H1 (cell line): ENCODE results near the gene RNF123. TPM values are rescaled to one million over a fixed set of nuclear protein-coding genes. Genes with fewer than 3 reads are reported as not detected.

Source experiments
- CTCF ChIA-PET: fragments of 300-600 bp; sonication (Branson Sonifier 250); formaldehyde crosslinking; loops from one replicate; lab custom pipeline; 2021; ENCODE audit not compliant: partially characterized antibody; lab: Charles Lee
- POLR2A ChIA-PET: fragments of 300-600 bp; sonication (Branson Sonifier 250); formaldehyde crosslinking; loops from one replicate; lab custom pipeline; 2021; ENCODE audit warnings: inconsistent platforms; ENCODE audit not compliant: partially characterized antibody; lab: Charles Lee
- DNase-seq, 2 experiments: peaks; one replicate each; pipeline versions ENCODE4 v3.0.0 to v3.0.0-alpha.2; 2010 to 2022; ENCODE audit warnings: low spot score in 2 of 2, low read depth in 1 of 2, mixed read lengths in 1 of 2
- FAIRE-seq: peaks from 2 replicates; lab custom pipeline; 2011; peaks lifted over from hg19 to GRCh38; lab: Jason Lieb, UNC
- H2AFZ ChIP-seq: 2 replicates; pipeline ENCODE4 v1.8.1; 2012; ENCODE audit warnings: low read length, inconsistent platforms
- H2AK5ac ChIP-seq: 2 replicates; pipeline ENCODE4 v1.6.1; 2013; ENCODE audit warnings: low read depth, low read length
- H2BK120ac ChIP-seq: replicated peaks from 2 replicates; pipeline ENCODE3; 2013; ENCODE audit warnings: low read depth, low read length, inconsistent platforms
- H2BK12ac ChIP-seq: 2 replicates; pipeline ENCODE4 v1.6.1; 2013; ENCODE audit warnings: low read depth, low read length
- H2BK15ac ChIP-seq: 2 replicates; pipeline ENCODE4 v1.6.1; 2013; ENCODE audit warnings: low read length
- H2BK20ac ChIP-seq: 2 replicates; pipeline ENCODE4 v1.6.1; 2013; ENCODE audit warnings: low read length
- H2BK5ac ChIP-seq: 2 replicates; pipeline ENCODE4 v1.6.1; 2013; ENCODE audit warnings: low read depth, low read length
- H3K14ac ChIP-seq: 2 replicates; pipeline ENCODE4 v1.6.1; 2013; ENCODE audit warnings: inconsistent platforms; ENCODE audit not compliant: insufficient read length
- H3K18ac ChIP-seq: 2 replicates; pipeline ENCODE4 v1.6.1; 2013; ENCODE audit warnings: low read length; ENCODE audit errors: extremely low read depth
- H3K23ac ChIP-seq: 2 replicates; pipeline ENCODE4 v1.6.1; 2013; ENCODE audit warnings: inconsistent platforms; ENCODE audit not compliant: insufficient read length
- H3K23me2 ChIP-seq: 2 replicates; pipeline ENCODE4 v1.6.1; 2013; ENCODE audit warnings: low read depth, low read length
- H3K27ac ChIP-seq: 2 replicates; pipeline ENCODE4 v1.6.1; 2011; ENCODE audit warnings: low read depth, low read length, inconsistent platforms
- H3K27me3 ChIP-seq, 4 experiments: replicated peaks in 1 of 4; 1 replicate in 1 of 4; 2 replicates in 3 of 4; pipeline versions ENCODE4 v1.6.1 to v1.8.1; 2011 to 2013; ENCODE audit warnings: low read length in 3 of 4, mild to moderate bottlenecking in 3 of 4, inconsistent platforms in 2 of 4, mixed read lengths in 2 of 4, moderate library complexity in 1 of 4; ENCODE audit not compliant: control insufficient read depth in 3 of 4, insufficient read depth in 3 of 4; ENCODE audit errors: extremely low read depth in 1 of 4
- H3K36me3 ChIP-seq, 4 experiments: 2 replicates each; pipeline versions ENCODE4 v1.6.1 to v1.8.1; 2011 to 2013; ENCODE audit warnings: mild to moderate bottlenecking in 4 of 4, low read length in 3 of 4, moderate library complexity in 2 of 4, control low read depth in 1 of 4, inconsistent platforms in 1 of 4; ENCODE audit not compliant: insufficient read depth in 4 of 4, control insufficient read depth in 2 of 4
- H3K4ac ChIP-seq: replicated peaks from 2 replicates; pipeline ENCODE3; 2013; ENCODE audit warnings: low read length, low read depth, mixed read lengths, inconsistent platforms; ENCODE audit not compliant: insufficient read length
- H3K4me1 ChIP-seq, 4 experiments: replicated peaks in 1 of 4; 1 replicate in 1 of 4; 2 replicates in 3 of 4; pipeline versions ENCODE4 v1.6.1 to v1.8.1; 2011 to 2013; ENCODE audit warnings: low read length in 3 of 4, inconsistent platforms in 2 of 4, mixed read lengths in 1 of 4; ENCODE audit not compliant: insufficient read depth in 4 of 4, control insufficient read depth in 3 of 4
- H3K4me2 ChIP-seq, 2 experiments: 2 replicates each; pipeline versions ENCODE4 v1.6.1 to v1.8.1; 2011 to 2013; ENCODE audit warnings: low read depth in 2 of 2, low read length in 2 of 2, control low read depth in 1 of 2, inconsistent platforms in 1 of 2, mild to moderate bottlenecking in 1 of 2; ENCODE audit not compliant: insufficient read depth in 1 of 2
- H3K4me3 ChIP-seq, 4 experiments: fragments of 200-600, 300-600 bp in 1 of 4; sonication (generic), shearing (Covaris generic), sonication (Bioruptor Twin) in 1 of 4; 2 replicates each; pipeline versions ENCODE4 v1.5.1 to v1.8.1; 2011 to 2016; ENCODE audit warnings: low read length in 4 of 4, low read depth in 3 of 4, control low read depth in 2 of 4, inconsistent platforms in 2 of 4, mild to moderate bottlenecking in 2 of 4, mixed read lengths in 1 of 4, moderate library complexity in 1 of 4; ENCODE audit not compliant: insufficient read depth in 2 of 4; ENCODE audit errors: extremely low read depth in 1 of 4
- H3K56ac ChIP-seq: replicated peaks from 2 replicates; pipeline ENCODE3; 2013; ENCODE audit warnings: low read depth, mild to moderate bottlenecking, mixed read lengths, low read length, inconsistent platforms; ENCODE audit not compliant: insufficient read length
- H3K79me1 ChIP-seq: 2 replicates; pipeline ENCODE4 v1.6.1; 2013; ENCODE audit warnings: low read depth, low read length, control low read depth
- H3K79me2 ChIP-seq, 2 experiments: 2 replicates each; pipeline versions ENCODE4 v1.6.1 to v1.8.1; 2012 to 2013; ENCODE audit warnings: low read length in 2 of 2, mild to moderate bottlenecking in 2 of 2, inconsistent platforms in 1 of 2; ENCODE audit not compliant: insufficient read depth in 2 of 2, control insufficient read depth in 1 of 2
- H3K9ac ChIP-seq, 4 experiments: replicated peaks in 1 of 4; 1 replicate in 1 of 4; 2 replicates in 3 of 4; pipeline versions ENCODE4 v1.6.1 to v1.8.1; 2011 to 2013; ENCODE audit warnings: low read depth in 3 of 4, low read length in 3 of 4, control low read depth in 2 of 4, mild to moderate bottlenecking in 2 of 4, moderate library complexity in 2 of 4, inconsistent platforms in 1 of 4; ENCODE audit errors: extremely low read depth in 1 of 4
- H3K9me3 ChIP-seq, 2 experiments: 2 replicates each; pipeline versions ENCODE4 v1.6.1 to v1.8.1; 2012 to 2013; ENCODE audit warnings: mild to moderate bottlenecking in 2 of 2, moderate library complexity in 2 of 2, control low read depth in 1 of 2, inconsistent platforms in 1 of 2, low read depth in 1 of 2, low read length in 1 of 2, mixed read lengths in 1 of 2; ENCODE audit not compliant: insufficient read depth in 2 of 2
- H4K20me1 ChIP-seq, 2 experiments: replicated peaks in 1 of 2; 2 replicates each; pipeline versions ENCODE3 to v1.8.1; 2011 to 2013; ENCODE audit warnings: inconsistent platforms in 2 of 2, low read length in 2 of 2, mild to moderate bottlenecking in 1 of 2; ENCODE audit not compliant: insufficient read depth in 2 of 2, control insufficient read depth in 1 of 2
- H4K5ac ChIP-seq: 2 replicates; pipeline ENCODE4 v1.6.1; 2013; ENCODE audit warnings: low read length, low read depth, mixed read lengths, inconsistent platforms; ENCODE audit not compliant: insufficient read length
- H4K8ac ChIP-seq: 2 replicates; pipeline ENCODE4 v1.8.0; 2013; ENCODE audit warnings: mild to moderate bottlenecking, moderate library complexity, low read length, inconsistent platforms; ENCODE audit not compliant: insufficient read depth; ENCODE audit errors: extremely low read depth
- H4K91ac ChIP-seq: replicated peaks from 2 replicates; pipeline ENCODE3; 2013; ENCODE audit warnings: low read length, mixed read lengths, inconsistent platforms; ENCODE audit not compliant: insufficient read length
- BCL11A ChIP-seq, 2 experiments: IDR thresholded peaks; one replicate each; pipeline ENCODE4 v1.6.1; 2011; ENCODE audit warnings: low read depth in 2 of 2, low read length in 2 of 2, mild to moderate bottlenecking in 2 of 2
- WGBS, 2 experiments: shearing (Covaris generic) in 1 of 2; methylation state at CpG; one replicate each; pipeline versions ENCODE4 v1.1.6 to v1.1.7; 2013 to 2015; ENCODE audit warnings: low lambda C conversion rate in 2 of 2, mixed read lengths in 2 of 2, inconsistent platforms in 1 of 2, low coverage in 1 of 2, missing lambda C conversion rate in 1 of 2; ENCODE audit not compliant: insufficient replicate concordance in 2 of 2, insufficient coverage in 1 of 2, insufficient read length in 1 of 2; ENCODE audit errors: extremely low coverage in 1 of 2, missing lambda C conversion rate in 1 of 2; 5-methylcytosine and 5-hydroxymethylcytosine counted together
- polyA plus RNA-seq, 7 experiments: library from polyadenylated mRNA; depleted of rRNA in 3 of 7; stranded (reverse) in 5 of 7; unstranded in 2 of 7; fragments of >200 nt in 5 of 7; fragments of 200-250 nt in 2 of 7; gene quantifications; 1 replicate in 5 of 7; 2 replicates in 1 of 7; 4 replicates in 1 of 7; pipeline versions ENCODE4 v1.2.1 to v1.2.3, GENCODE V29; 2011 to 2013; ENCODE audit warnings: missing spikeins in 2 of 7, mixed read lengths in 2 of 7
- total RNA-seq: library from RNA; stranded (reverse); fragmentation: NEBNext Ultra II Directional; extraction: Animal tissue kit (Norgen Biotek cat#: 25700); gene quantifications from 2 replicates; pipeline ENCODE4 v1.2.1, GENCODE V29; 2021

The RNF123 gene
- total and polyA plus RNA-seq, 2 of the 8 experiments (the other 6 are each of a cell fraction or from before 2014, with no cell fraction given): 30.5 to 57.7 TPM

DNA sequence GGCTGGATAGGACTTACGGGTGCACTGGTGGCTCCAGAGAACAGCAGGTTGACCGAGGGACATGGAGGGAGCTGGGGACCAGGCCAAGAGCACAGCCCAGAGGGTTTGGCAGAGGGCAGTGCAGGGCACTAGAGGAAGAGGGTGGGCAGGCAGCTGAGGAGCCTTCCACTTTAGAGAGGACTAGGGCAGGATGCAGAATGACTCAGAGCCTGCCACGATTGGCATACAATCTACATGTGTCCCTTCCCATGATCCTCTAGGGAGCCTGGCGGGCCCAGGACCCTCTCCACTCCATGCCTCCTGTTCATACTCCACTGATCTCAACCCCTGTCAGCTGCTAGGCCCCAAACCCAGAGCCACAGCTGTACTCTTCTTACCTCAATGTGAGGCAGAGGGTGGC is 29.6 kb upstream of the RNF123 start:
- CTCF ChIA-PET: interaction anchor here (0.8 to 2.2 kb wide), 7 partner anchors 12 to 121 kb away, joined by 3 to 11 read pairs (median 4); no protein-coding TSS in a partner anchor
- 88% methylated on average over 4 of the region's 4 CpGs; no CpG with 5 or more reads in 1 of the 2 experiments for WGBS, 2 experiments

More for the DNA sequence above, 29.6 kb upstream of the RNF123 start:
- H3K9ac ChIP-seq: no peak overlapping the region
- no peak overlapping the region for H3K4ac ChIP-seq
- DNase-seq: no peak
- H2AK5ac ChIP-seq: 0 out of 2 replicates have a peak overlapping the region, but pooled peaks have one; percentile 28
- H4K20me1 ChIP-seq: no peaks in the 10 kb centered on the region
- no peaks in the 10 kb centered on the region for H3K79me2 ChIP-seq
- H3K9me3 ChIP-seq: no peaks in the 10 kb centered on the region
- H3K23ac ChIP-seq: no peak overlapping the region
- H2BK5ac ChIP-seq: no peak overlapping the region
- H3K4me1 ChIP-seq: 0 out of 7 replicates have a peak, but pooled peaks cover 0 to 4% (median 0%) of the 10 kb centered on the region in 4 experiments
- H4K5ac ChIP-seq: no peak overlapping the region
- no peak overlapping the region for H3K14ac ChIP-seq
- H3K4me2 ChIP-seq: no peak overlapping the region
- H3K79me1 ChIP-seq: no peaks in the 10 kb centered on the region; the same call in 1 of the 2 replicates
- FAIRE-seq: no peak
- POLR2A ChIA-PET: no interaction called here
- no peak overlapping the region for H2BK12ac ChIP-seq
- H3K4me3 ChIP-seq: no peak overlapping the region
- no peak overlapping the region for H2BK120ac ChIP-seq
- no peak overlapping the region for H2BK20ac ChIP-seq
- H3K56ac ChIP-seq: no peak overlapping the region
- no peak for TF ChIP-seq BCL11A (IDR thresholded peaks at IDR 0.05; ENCODE audit: low read depth in 2 of 2, low read length in 2 of 2)
- TF ChIP-seq, all 59 proteins: peak for 0
- H2AFZ ChIP-seq: no peak overlapping the region
- no peaks in the 10 kb centered on the region for H3K23me2 ChIP-seq
- no peaks in the 10 kb centered on the region for H3K27me3 ChIP-seq
- no peak overlapping the region for H3K18ac ChIP-seq
- H2BK15ac ChIP-seq: no peak overlapping the region
- H3K36me3 ChIP-seq: no peaks in the 10 kb centered on the region
- H3K27ac ChIP-seq: no peak overlapping the region
- no peak overlapping the region for H4K91ac ChIP-seq
- no peak overlapping the region for H4K8ac ChIP-seq
